Activated T-helper 1 cell treated with anti-CD3 and anti-CD28 coated beads, Interleukin-12 subunit alpha, Interleukin-12 subunit beta, Interleukin-2, Interleukin-4 antibody, amounts not matched to agents 30 ng/mL and 10 ng/mL and 1 ng/mL, durations not matched to agents 14 hours and 24 hours and 36 hours (primary cell): ENCODE results near the gene IL12RB1. TPM values are rescaled to one million over a fixed set of nuclear protein-coding genes. Genes with fewer than 3 reads are reported as not detected.
"Not testable (repeated sequence)": the region's sequence is repeated elsewhere in the genome, so short reads cannot be mapped to it uniquely, and the experiment has no call there.

ENCODE experiments used
- DNase-seq: peaks from one replicate; pipeline ENCODE4 v3.0.0; 2021; ENCODE audit warnings: low spot score
- H3K27ac Mint-ChIP-seq: one replicate; pipeline ENCODE4 v1.8.0; 2021; ENCODE audit warnings: mild to moderate bottlenecking, mixed read lengths
- H3K27me3 Mint-ChIP-seq: one replicate; pipeline ENCODE4 v1.8.0; 2022; ENCODE audit warnings: mild to moderate bottlenecking, moderate library complexity, mixed read lengths; ENCODE audit not compliant: insufficient read depth
- H3K36me3 Mint-ChIP-seq: one replicate; pipeline ENCODE4 v1.8.0; 2021; ENCODE audit warnings: low read depth, mixed read lengths
- H3K4me1 Mint-ChIP-seq: one replicate; pipeline ENCODE4 v1.8.0; 2021; ENCODE audit warnings: low read depth, mixed read lengths
- H3K4me3 Mint-ChIP-seq: one replicate; pipeline ENCODE4 v1.8.0; 2021; ENCODE audit warnings: mild to moderate bottlenecking, moderate library complexity, mixed read lengths
- H3K9me3 Mint-ChIP-seq: one replicate; pipeline ENCODE4 v1.8.0; 2021; ENCODE audit warnings: mixed read lengths
- intact Hi-C: fragments of 100-400 bp; cut with micrococcal nuclease; formaldehyde crosslinking; loops from one replicate; pipeline ENCODE4 v1.15.1; 2024
- total RNA-seq: library from RNA; stranded (reverse); gene quantifications from 2 replicates; pipeline ENCODE4 v1.2.3, GENCODE V29; 2022

Gene IL12RB1
- total RNA-seq, 1 donor from 2014 or later = 47.5 TPM

DNA sequence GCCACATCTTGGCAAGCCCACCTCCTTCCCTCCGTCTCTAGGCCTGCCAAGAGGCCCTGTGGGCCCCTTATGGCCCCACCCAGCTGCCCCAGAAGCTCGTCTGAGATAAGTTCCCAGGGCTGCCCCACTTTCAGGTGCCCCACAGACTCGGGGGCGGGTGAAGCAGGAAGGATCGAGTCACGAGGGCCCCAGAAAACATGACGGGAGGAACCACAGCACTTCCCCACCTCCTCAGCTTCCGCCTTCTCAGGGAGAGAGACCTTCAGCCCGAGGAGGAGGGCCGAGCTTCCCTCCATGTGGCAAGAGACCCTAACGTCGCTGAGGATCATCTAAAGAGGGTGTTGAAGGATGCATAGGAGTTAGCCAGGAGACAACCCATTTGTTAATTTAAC, 4.5 kb upstream of the IL12RB1 start:
- Mint-ChIP-seq H3K27ac (peak overlapping the region; percentile 94), H3K4me3 (peak overlapping the region; percentile 69), H3K36me3 (peaks cover 2% of the 10 kb centered on the region), H3K27me3 (no peaks in the 10 kb centered on the region), H3K4me1 (peaks cover 53% of the 10 kb centered on the region), H3K9me3 (no peaks in the 10 kb centered on the region)
- intact Hi-C loops = no loop called here
- DNase-seq = peak; percentile 77

DNA sequence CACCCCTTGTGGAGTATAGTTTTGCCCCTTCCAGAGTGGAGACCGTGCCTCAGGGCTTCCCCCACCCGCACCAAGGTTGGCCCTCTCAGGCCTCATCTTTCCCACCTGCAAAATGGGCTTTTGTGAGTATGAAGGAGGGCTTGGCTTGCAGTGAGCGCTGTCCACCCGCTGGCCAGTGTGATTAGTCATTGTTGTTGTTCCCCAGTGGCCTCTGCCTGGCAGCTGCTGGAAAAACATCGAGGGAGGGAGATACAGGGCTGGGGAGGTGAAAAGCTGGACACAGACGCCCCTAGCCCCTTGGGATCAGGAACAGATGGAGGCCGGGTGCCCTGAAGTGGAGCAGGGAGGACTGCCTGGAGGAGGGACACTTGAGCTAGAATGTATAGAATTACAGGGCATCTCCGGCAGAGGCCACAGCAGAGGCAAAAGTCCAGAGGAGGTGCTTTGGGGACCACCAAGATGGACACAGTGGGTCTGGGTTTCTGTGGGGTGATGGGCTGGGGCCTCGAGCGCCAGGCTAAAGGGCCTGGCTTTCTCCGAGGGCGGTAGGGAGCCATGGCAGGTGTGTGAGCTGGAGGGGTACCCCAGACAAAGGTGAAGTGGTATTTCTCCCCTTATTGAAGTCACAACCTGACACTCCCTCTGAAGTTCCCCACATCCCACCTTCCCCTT, 3.9 kb upstream of the IL12RB1 start:
- H3K9me3 Mint-ChIP-seq = no peaks in the 10 kb centered on the region
- H3K4me1 Mint-ChIP-seq = peaks cover 53% of the 10 kb centered on the region
- DNase-seq = no peak

DNA sequence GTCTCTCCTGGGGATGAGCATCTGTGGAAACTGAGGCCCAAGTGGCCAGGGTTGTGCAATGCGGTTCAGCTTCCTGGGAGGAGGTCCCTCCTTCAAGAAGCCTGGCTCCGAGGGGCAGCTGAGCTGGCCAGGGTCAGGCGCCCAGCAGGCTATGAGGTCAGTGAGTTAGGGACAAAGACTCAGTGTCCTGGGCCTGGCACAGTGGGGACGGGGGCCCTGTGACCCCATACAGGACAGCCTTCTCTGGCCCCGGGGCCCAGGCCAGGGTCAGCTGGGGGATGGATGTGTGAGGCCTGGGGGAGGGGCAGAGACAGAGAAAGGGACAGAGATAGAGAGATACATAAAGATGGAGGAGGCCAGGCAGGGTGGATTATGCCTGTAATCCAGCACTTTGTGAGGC, 3.0 kb upstream of the IL12RB1 start:
- Mint-ChIP-seq H3K36me3 (peaks cover 2% of the 10 kb centered on the region), H3K27me3 (no peaks in the 10 kb centered on the region), H3K4me1 (peaks cover 53% of the 10 kb centered on the region), H3K27ac (peak overlapping the region; percentile 94), H3K9me3 (no peaks in the 10 kb centered on the region), H3K4me3 (no peak overlapping the region)
- intact Hi-C loops = loop anchor here (2.0 to 5.0 kb wide), 2 partner anchors 67 to 203 kb away; no protein-coding TSS in a partner anchor
- no peak for DNase-seq

More for the DNA sequence above, 3.9 kb upstream of the IL12RB1 start:
- H3K27ac Mint-ChIP-seq = peak overlapping the region; percentile 94
- peaks cover 2% of the 10 kb centered on the region for H3K36me3 Mint-ChIP-seq
- H3K27me3 Mint-ChIP-seq = no peaks in the 10 kb centered on the region
- peak overlapping the region; percentile 69 for H3K4me3 Mint-ChIP-seq
- intact Hi-C loops = no loop called here

DNA sequence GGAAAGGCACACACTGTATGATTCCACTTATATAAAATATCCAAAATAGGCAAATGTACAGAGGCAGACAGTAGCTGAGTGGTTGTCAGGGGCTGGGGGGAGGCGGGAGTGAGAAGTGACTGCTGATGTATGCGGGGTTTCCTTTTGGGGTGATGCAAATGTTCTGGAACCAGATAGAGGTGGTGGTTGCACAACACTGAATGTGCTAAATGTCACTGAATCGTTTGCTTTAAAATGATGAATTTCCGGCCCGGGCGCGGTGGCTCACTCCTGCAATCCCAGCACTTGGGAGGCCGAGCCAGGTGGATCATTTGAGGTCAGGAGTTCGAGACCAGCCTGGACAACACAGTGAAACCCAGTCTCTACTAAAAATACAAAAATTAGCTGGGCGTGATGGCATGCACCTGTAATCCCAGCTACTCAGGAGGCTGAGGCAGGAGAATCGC, 2.4 kb upstream of the IL12RB1 start:
- intact Hi-C loops = loop anchor here (2.0 to 5.0 kb wide), 2 partner anchors 66 to 203 kb away; no protein-coding TSS in a partner anchor
- H3K27ac Mint-ChIP-seq = peak overlapping the region; percentile 94
- H3K4me3 Mint-ChIP-seq = peak overlapping the region; percentile 65
- not testable (repeated sequence) for H3K9me3 Mint-ChIP-seq, H3K36me3 Mint-ChIP-seq, H3K27me3 Mint-ChIP-seq
- peak; percentile 38 for DNase-seq
- H3K4me1 Mint-ChIP-seq = peaks cover 59% of the 10 kb centered on the region

DNA sequence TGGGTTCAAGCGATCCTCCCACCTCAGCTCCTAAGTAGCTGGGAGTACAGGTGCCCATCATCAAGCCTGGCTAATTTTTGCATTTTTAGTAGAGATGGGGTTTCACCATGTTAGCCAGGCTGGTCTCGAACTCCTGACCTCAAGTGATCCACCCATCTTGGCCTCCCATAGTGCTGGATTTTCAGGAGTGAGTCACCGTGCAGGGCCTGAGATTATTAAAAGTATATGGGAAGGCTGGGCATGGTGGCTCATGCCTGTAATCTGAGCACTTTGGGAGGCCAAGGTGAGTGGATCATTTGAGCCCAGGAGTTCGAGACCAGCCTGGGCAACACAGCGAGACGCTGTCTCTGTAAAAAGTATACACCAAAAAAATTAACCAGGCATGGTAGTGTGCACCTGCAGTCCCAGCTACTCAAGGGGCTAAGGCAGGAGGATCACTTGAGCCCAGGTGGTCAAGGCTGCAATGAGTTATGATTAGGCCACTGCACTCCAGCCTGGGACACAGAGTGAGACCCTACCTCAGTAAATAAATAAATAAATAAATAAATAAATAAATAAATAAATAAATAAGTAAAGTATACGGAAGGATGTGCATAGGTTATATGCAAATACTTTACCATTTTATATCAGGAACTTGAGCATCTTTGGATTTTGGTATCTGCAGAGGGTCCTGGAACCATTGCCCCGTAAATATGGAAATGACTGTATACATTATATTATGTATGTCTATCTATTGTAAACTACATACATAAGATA, 854 bp downstream of the IL12RB1 start:
- peaks cover 6% of the 10 kb centered on the region for H3K9me3 Mint-ChIP-seq
- peaks cover 53% of the 10 kb centered on the region for H3K4me1 Mint-ChIP-seq
- intact Hi-C loops = loop anchor here (1.0 to 5.0 kb wide), 3 partner anchors 41 to 206 kb away; partner anchors contain the start of gene ARRDC2
- peak overlapping the region; percentile 97 for H3K4me3 Mint-ChIP-seq
- peak overlapping the region; percentile 99 for H3K27ac Mint-ChIP-seq
- DNase-seq = no peak
- H3K36me3 Mint-ChIP-seq = peaks cover 22% of the 10 kb centered on the region
- H3K27me3 Mint-ChIP-seq = no peaks in the 10 kb centered on the region

DNA sequence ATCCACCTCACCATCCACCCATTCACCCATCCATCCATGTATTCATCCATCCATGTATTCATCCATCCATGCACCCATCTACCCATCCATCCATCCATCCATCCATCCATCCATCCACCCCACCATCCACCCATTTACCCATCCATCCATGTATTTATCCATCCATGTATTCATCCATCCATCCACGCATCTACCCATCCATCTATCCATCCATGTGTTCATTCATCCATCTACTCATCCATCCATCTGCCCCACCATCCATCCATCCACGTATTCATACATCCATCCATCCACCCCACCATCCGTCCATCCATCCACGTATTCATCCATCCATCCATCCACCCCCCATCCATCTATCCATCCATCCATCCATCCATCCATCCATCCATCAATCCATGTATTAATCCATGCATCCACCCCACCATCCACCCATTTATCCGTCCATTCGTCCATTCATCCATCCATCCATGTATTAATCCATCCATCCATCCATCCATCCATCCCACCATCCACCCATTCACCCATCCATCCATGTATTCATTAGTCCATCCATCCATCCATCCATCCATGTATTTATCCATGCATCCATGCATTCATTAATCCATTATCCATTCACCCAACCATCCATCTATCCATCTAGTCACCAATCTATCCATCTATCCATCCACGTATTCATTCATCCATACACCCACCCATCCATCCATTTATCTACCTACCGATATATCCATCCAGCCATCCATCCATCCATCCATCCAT, 2.6 kb downstream of the IL12RB1 start:
- Mint-ChIP-seq H3K27ac (peak overlapping the region; percentile 25), H3K4me3 (peak overlapping the region; percentile 27), H3K36me3 (peaks cover 30% of the 10 kb centered on the region), H3K9me3 (peaks cover 6% of the 10 kb centered on the region), H3K27me3 (no peaks in the 10 kb centered on the region), H3K4me1 (peaks cover 36% of the 10 kb centered on the region)
- DNase-seq = no peak
- intact Hi-C loops = no loop called here

DNA sequence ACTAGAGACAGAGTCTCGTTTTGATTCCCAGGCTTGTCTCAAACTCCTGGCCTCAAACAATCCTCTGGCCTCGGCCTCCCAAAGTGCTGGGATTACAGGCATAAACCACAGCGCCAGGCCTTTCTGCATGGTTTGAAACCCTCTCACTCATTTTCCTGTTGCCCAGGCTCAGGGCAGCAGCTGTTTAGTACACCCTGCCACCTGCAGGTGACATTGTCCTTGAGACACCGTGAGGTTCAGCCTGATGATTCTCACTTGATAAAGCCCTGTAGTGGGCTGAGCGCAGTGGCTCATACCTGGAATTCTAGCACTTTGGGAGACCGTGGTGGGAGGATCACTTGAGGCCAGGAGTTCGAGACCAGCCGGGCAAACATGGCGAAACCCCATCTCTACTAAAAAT, 12.5 kb downstream of the IL12RB1 start:
- Mint-ChIP-seq H3K4me3 (no peak overlapping the region), H3K9me3 (no peaks in the 10 kb centered on the region), H3K27ac (no peak overlapping the region), H3K4me1 (peaks cover 14% of the 10 kb centered on the region), H3K27me3 (no peaks in the 10 kb centered on the region), H3K36me3 (peaks cover 39% of the 10 kb centered on the region)
- no peak for DNase-seq
- intact Hi-C loops = no loop called here

DNA sequence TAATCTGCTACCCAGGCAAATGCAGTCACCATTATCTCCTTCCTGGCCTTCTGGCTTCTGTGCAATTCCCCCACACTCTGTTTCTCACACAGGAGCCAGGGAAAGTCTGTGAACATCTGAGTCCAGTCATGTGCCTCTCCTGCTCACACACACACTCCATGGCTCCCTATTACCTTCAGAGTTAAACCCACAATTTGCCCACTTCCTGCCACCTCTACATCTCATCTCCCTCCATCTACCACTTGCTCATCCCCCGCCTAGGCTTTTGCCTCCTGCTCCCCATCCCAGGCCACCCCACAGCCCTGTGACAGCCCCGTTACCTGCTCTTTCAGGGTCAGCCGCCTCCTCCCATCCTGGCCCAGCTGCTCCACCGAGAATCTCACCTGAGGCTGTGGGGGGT, 13.5 kb downstream of the IL12RB1 start:
- H3K36me3 Mint-ChIP-seq = peaks cover 38% of the 10 kb centered on the region
- H3K4me1 Mint-ChIP-seq = peaks cover 14% of the 10 kb centered on the region
- peak overlapping the region; percentile 79 for H3K27ac Mint-ChIP-seq

DNA sequence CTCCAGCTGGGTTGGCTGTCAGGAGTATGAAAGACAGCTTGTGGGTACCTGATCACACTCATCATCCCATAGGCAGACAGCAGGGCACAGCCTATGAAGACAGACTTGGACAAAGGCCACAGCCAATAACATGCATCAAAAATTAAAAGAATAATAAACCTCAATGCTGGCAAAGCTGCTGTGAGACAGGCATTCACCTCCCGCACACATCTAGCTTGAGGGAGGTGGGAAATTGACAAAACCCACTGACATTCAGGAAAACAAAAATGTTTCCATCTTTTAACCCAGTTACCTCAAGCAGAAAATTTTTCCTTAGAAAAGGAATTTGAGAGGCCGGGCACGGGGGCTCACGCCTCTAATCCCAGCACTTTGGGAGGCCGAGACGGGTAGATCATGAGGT, 14.4 kb downstream of the IL12RB1 start:
- Mint-ChIP-seq H3K4me3 (no peak overlapping the region), H3K27me3 (no peaks in the 10 kb centered on the region), H3K36me3 (peaks cover 36% of the 10 kb centered on the region), H3K4me1 (peaks cover 14% of the 10 kb centered on the region), H3K9me3 (no peaks in the 10 kb centered on the region), H3K27ac (no peak overlapping the region)
- intact Hi-C loops = no loop called here
- no peak for DNase-seq

More for the DNA sequence above, 13.5 kb downstream of the IL12RB1 start:
- Mint-ChIP-seq H3K9me3 (no peaks in the 10 kb centered on the region), H3K4me3 (peak overlapping the region; percentile 31), H3K27me3 (no peaks in the 10 kb centered on the region)
- intact Hi-C loops = no loop called here
- no peak for DNase-seq

DNA sequence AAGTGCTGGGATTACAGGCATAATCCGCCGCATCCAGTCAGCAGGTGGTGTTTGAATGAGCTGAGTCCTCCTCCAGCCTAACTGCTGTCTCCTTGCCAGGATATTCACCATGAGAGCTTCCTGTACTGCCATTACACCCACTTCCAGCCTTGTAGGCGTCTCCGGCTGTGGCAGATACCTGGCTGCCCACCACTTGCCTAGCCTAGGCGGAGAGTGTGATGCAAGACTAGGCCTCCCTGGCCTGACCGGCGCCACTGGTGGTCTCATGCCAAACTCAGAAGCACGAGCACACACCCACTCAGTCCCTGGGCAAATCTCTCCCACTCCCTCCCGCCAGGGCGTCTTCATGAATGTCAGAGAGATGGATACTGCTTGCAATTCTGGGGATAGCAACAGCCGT, 16.6 kb downstream of the IL12RB1 start:
- H3K9me3 Mint-ChIP-seq = no peaks in the 10 kb centered on the region
- H3K36me3 Mint-ChIP-seq = peaks cover 34% of the 10 kb centered on the region
- peaks cover 14% of the 10 kb centered on the region for H3K4me1 Mint-ChIP-seq
- no peak for DNase-seq
- no peaks in the 10 kb centered on the region for H3K27me3 Mint-ChIP-seq
- no peak overlapping the region for H3K27ac Mint-ChIP-seq
- H3K4me3 Mint-ChIP-seq = no peak overlapping the region
- intact Hi-C loops = no loop called here

DNA sequence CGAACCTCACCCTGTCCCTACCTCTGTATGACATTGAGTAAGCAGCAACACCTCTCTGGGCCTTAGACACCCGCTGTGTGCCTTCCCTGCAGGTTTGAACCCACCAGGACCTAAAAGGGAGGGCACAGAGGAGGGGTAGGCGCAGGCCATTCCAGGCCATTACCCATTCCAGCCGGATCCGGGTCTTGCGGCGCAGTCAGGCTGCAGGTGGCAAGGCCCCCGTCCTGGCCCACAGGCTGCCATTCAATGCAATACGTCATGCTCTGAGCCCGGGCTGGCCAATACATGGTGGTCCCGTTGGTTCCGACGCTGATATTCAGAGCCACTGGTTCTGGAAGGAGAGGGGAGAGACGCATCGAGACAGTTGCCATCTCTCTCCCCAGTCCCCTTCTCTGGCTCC, 17.4 kb downstream of the IL12RB1 start:
- H3K27me3 Mint-ChIP-seq = no peaks in the 10 kb centered on the region
- H3K27ac Mint-ChIP-seq = no peak overlapping the region
- no peak overlapping the region for H3K4me3 Mint-ChIP-seq
- H3K4me1 Mint-ChIP-seq = peaks cover 14% of the 10 kb centered on the region
- no peaks in the 10 kb centered on the region for H3K9me3 Mint-ChIP-seq
- H3K36me3 Mint-ChIP-seq = peaks cover 40% of the 10 kb centered on the region
- intact Hi-C loops = no loop called here
- DNase-seq = no peak

DNA sequence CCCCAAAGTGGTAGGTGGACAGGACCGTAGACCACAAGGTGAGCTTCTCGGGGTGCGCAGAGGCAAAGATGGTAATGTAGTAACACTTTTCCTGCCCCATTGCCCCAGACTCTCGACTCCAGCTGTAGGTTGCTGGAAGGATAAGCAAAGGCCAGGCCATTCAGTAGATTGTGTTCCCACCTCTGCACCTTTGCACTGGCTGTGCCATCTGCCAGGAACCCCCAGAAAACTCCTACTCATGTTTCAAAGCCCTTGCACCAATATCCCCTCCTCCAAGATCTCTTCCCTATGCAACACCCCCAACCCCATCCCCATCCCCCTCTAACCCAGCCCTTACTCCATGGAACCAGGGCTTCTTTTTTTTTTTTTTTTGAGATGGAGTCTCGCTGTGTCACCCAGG, 18.3 kb downstream of the IL12RB1 start:
- Mint-ChIP-seq H3K4me1 (peaks cover 6% of the 10 kb centered on the region), H3K4me3 (no peak overlapping the region), H3K27me3 (no peaks in the 10 kb centered on the region), H3K27ac (no peak overlapping the region), H3K9me3 (no peaks in the 10 kb centered on the region), H3K36me3 (peaks cover 33% of the 10 kb centered on the region)
- no peak for DNase-seq
- intact Hi-C loops = no loop called here

DNA sequence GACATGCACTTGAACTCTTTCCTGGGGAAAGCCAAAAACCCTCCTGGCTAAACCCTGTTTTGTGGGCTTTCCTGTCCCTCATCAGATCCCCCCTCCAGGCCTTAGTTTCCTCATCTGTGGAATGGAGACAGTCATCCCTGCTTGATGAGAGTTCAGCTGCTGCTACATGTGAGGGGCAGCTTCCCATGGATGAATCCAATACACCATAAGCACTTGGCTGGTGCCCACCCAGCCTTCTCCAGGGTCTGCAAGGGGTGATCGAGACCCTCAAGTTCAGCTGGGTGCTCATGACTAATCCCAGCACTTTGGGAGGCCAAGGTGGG, 21.6 kb downstream of the IL12RB1 start:
- Mint-ChIP-seq H3K27me3 (no peaks in the 10 kb centered on the region), H3K9me3 (no peaks in the 10 kb centered on the region), H3K4me1 (no peaks in the 10 kb centered on the region), H3K4me3 (no peak overlapping the region), H3K27ac (no peak overlapping the region), H3K36me3 (peaks cover 28% of the 10 kb centered on the region)
- no peak for DNase-seq
- intact Hi-C loops = no loop called here
